GM23338 (cell line): Measurements from ENCODE around the gene STKLD1. TPM values are rescaled to one million over a fixed set of nuclear protein-coding genes. Genes with fewer than 3 reads are reported as not detected.

Source experiments
- ATAC-seq: fragments of 200-7000 bp; cut with Tn5 transposase; 3 replicates; pipeline ENCODE4 v1.9.1; 2020
- DNase-seq: peaks from one replicate; pipeline ENCODE4 v3.0.0-alpha.2; 2015; ENCODE audit warnings: low spot score
- H2AFZ ChIP-seq: fragments of 200-600 bp; sonication (generic); 2 replicates; pipeline ENCODE4 v1.8.0; 2016; ENCODE audit warnings: antibody characterized with exemption, mild to moderate bottlenecking, moderate library complexity
- H3F3A ChIP-seq: fragments of 200-600 bp; sonication (generic); replicated peaks from 2 replicates; pipeline ENCODE4 v1.8.0; 2017; ENCODE audit warnings: antibody characterized with exemption, mixed run types, low read depth
- H3K27ac ChIP-seq: fragments of 200-600 bp; sonication (generic); 2 replicates; pipeline ENCODE4 v1.6.1; 2016; ENCODE audit warnings: low read depth
- H3K27me3 ChIP-seq: fragments of 200-600 bp; sonication (generic); 2 replicates; pipeline ENCODE4 v1.8.0; 2016; ENCODE audit warnings: mild to moderate bottlenecking, mixed run types, moderate library complexity; ENCODE audit not compliant: insufficient read depth
- H3K36me3 ChIP-seq: fragments of 200-600 bp; sonication (generic); 2 replicates; pipeline ENCODE4 v1.8.0; 2016; ENCODE audit warnings: mild to moderate bottlenecking; ENCODE audit not compliant: insufficient read depth
- H3K4me1 ChIP-seq: fragments of 200-600 bp; sonication (generic); 2 replicates; pipeline ENCODE4 v1.8.0; 2016; ENCODE audit warnings: mild to moderate bottlenecking, moderate library complexity; ENCODE audit not compliant: insufficient read depth
- H3K4me2 ChIP-seq: fragments of 200-600 bp; sonication (generic); 2 replicates; pipeline ENCODE4 v1.7.1; 2017; ENCODE audit warnings: mixed run types
- H3K4me3 ChIP-seq: fragments of 200-600 bp; sonication (generic); 2 replicates; pipeline ENCODE4 v1.6.1; 2016; ENCODE audit warnings: mixed run types
- H3K79me2 ChIP-seq: fragments of 200-600 bp; sonication (generic); replicated peaks from 2 replicates; pipeline ENCODE4 v1.8.0; 2017; ENCODE audit warnings: mild to moderate bottlenecking; ENCODE audit not compliant: insufficient read depth
- H3K9me2 ChIP-seq: fragments of 200-600 bp; sonication (generic); 2 replicates; pipeline ENCODE4 v1.8.0; 2017; ENCODE audit not compliant: insufficient read depth
- H4K20me1 ChIP-seq: fragments of 200-600 bp; sonication (generic); replicated peaks from 2 replicates; pipeline ENCODE4 v1.8.0; 2017; ENCODE audit warnings: mild to moderate bottlenecking; ENCODE audit not compliant: insufficient read depth
- H3K27ac Mint-ChIP-seq: 2 replicates; pipeline ENCODE4 v1.8.0; 2020; ENCODE audit warnings: inconsistent platforms, mild to moderate bottlenecking, moderate library complexity, mixed read lengths
- H3K27me3 Mint-ChIP-seq: 3 replicates; pipeline ENCODE4 v1.8.0; 2022; ENCODE audit warnings: low read depth, mild to moderate bottlenecking, moderate library complexity, mixed read lengths, inconsistent platforms; ENCODE audit not compliant: insufficient read depth, poor library complexity
- H3K36me3 Mint-ChIP-seq: 3 replicates; pipeline ENCODE4 v1.8.0; 2021; ENCODE audit warnings: low read depth, mild to moderate bottlenecking, inconsistent platforms, moderate library complexity, mixed read lengths
- H3K4me1 Mint-ChIP-seq: 3 replicates; pipeline ENCODE4 v1.8.0; 2020; ENCODE audit warnings: mild to moderate bottlenecking, inconsistent platforms, mixed read lengths
- H3K4me3 Mint-ChIP-seq: 3 replicates; pipeline ENCODE4 v1.8.0; 2021; ENCODE audit warnings: moderate library complexity, mild to moderate bottlenecking, inconsistent platforms, mixed read lengths
- H3K9me3 Mint-ChIP-seq: 3 replicates; pipeline ENCODE4 v1.8.0; 2020; ENCODE audit warnings: moderate library complexity, mild to moderate bottlenecking, inconsistent platforms, mixed read lengths
- POLR2AphosphoS5 ChIP-seq: IDR thresholded peaks from 2 replicates; pipeline ENCODE4 v1.6.1; 2016; ENCODE audit warnings: antibody characterized with exemption, low read depth
- REST ChIP-seq: IDR thresholded peaks from one replicate; pipeline ENCODE4 v1.6.1; 2018; ENCODE audit warnings: antibody characterized with exemption; ENCODE audit not compliant: unreplicated experiment
- STAT1 ChIP-seq: IDR thresholded peaks from one replicate; pipeline ENCODE4 v1.6.1; 2016; ENCODE audit warnings: antibody characterized with exemption; ENCODE audit not compliant: unreplicated experiment
- ZNF462 ChIP-seq: fragments of 250-450 bp; sonication (Bioruptor Pico); IDR thresholded peaks from 2 replicates; pipeline ENCODE4 v1.5.0; 2020; ENCODE audit warnings: mild to moderate bottlenecking, moderate library complexity
- polyA plus RNA-seq: library from polyadenylated mRNA; unstranded; fragments of >200 nt; fragmentation: Nextera tagmentation; extraction: Ambion mirVana; gene quantifications from 2 replicates; pipeline ENCODE4 v1.2.1, GENCODE V29; 2016
- total RNA-seq: library from RNA; depleted of rRNA; stranded (reverse); fragments of >200 nt; shearing (Covaris generic); gene quantifications from 2 replicates; pipeline ENCODE4 v1.2.3, GENCODE V29; 2014

The STKLD1 gene
- total and polyA plus RNA-seq, 2 experiments from 2014 or later, result 0.57 TPM; not detected in 1

- TF ChIP-seq ZNF462 (CRISPR knock-in tag) (no peak), REST (no peak)
Measured at GRCh38 chr9:133427658-133428348, 51.6 kb downstream of the STKLD1 start (continued).

GRCh38 chr9:133428617-133429101 is 52.5 kb downstream of the STKLD1 start:
- H3K4me3 ChIP-seq, result peak overlapping the region; percentile 70; the same call in 1 of the 2 replicates
- no peak overlapping the region; the same call in 1 of the 2 replicates for H3K4me2 ChIP-seq

More at GRCh38 chr9:133428617-133429101, 52.5 kb downstream of the STKLD1 start:
- TF ChIP-seq POLR2AphosphoS5 (0 out of 2 replicates have a peak, but pooled peaks have one; percentile 19), STAT1 (no peak)
- peaks cover 13% of the 10 kb centered on the region for H3K36me3 Mint-ChIP-seq
- H3F3A ChIP-seq, result peaks cover 6% of the 10 kb centered on the region
- peaks cover 4% of the 10 kb centered on the region; the same call in 1 of the 2 replicates for H3K4me1 ChIP-seq
- ATAC-seq, result peak; percentile 64
- no peaks in the 10 kb centered on the region for H4K20me1 ChIP-seq
- H3K79me2 ChIP-seq, result no peaks in the 10 kb centered on the region
- H3K27me3 ChIP-seq, result peaks cover 6% of the 10 kb centered on the region
- no peak overlapping the region for H2AFZ ChIP-seq
- peaks cover 7% of the 10 kb centered on the region; the same call in 2 of the 3 replicates for H3K4me1 Mint-ChIP-seq
- H3K9me3 Mint-ChIP-seq, result peaks cover 15% of the 10 kb centered on the region; the same call in 2 of the 3 replicates
- no peaks in the 10 kb centered on the region for H3K36me3 ChIP-seq
- peak; percentile 85 for DNase-seq
- peak overlapping the region; percentile 67; the same call in 2 of the 3 replicates for H3K4me3 Mint-ChIP-seq
- no peaks in the 10 kb centered on the region for H3K9me2 ChIP-seq
- no peak overlapping the region for H3K27ac Mint-ChIP-seq
- H3K27me3 Mint-ChIP-seq, result peaks cover 18% of the 10 kb centered on the region
- no peak overlapping the region for H3K27ac ChIP-seq
